ENCODE data around the gene ERC1. TPM values are rescaled to one million over a fixed set of nuclear protein-coding genes. Genes with fewer than 3 reads are reported as not detected.

ERC1 gene
- total and polyA plus RNA-seq, 2 of the 4 experiments (the other 2 are of a cell fraction): 11.6 to 25.6 TPM

DNA sequence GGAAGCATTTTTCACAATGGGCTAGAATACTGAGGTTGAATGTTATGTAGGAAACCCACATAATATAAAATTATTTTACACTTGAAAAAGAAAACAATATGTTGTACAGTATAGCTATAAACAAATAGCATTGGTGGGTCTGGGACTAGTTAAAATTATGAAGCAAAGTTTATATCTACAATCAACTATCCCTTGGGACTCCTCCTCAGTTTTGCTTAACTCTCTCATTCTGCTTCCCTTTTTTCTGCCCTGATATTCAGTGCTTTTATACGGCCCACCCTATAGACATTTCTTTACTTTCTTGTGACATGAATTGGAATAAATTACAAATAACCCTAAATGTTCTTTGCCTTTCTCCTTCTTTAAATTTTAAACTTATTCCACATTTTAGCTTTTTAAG lies 302.9 kb downstream of the ERC1 start:
- WGBS, 2 experiments (ENCODE audit: extremely low coverage in 2 of 2, insufficient read length in 1 of 2): no CpG with 5 or more reads among the region's 1 CpG
- dilution Hi-C loops (cut with HindIII; ENCODE audit: low sequenced_read_pairs, unreplicated experiment): no loop called here
- BruUV-seq (replicated peaks): no TSS peak
- Histone ChIP-seq H3K9me1 (ENCODE audit: insufficient read depth, low read length) (0 out of 2 replicates have a peak, but pooled peaks cover 2% of the 10 kb centered on the region), H3K27me3 (ENCODE audit: control insufficient read depth, insufficient read depth, low read length) (no peaks in the 10 kb centered on the region), H3K4me3 (ENCODE audit: insufficient read depth, low read depth, low read length) (no peak overlapping the region), H2BK5ac (ENCODE audit: low read depth, low read length, poor library complexity, severe bottlenecking) (no peak overlapping the region), H4K20me1 (ENCODE audit: insufficient read depth, low read length) (no peaks in the 10 kb centered on the region), H3K27ac (ENCODE audit: insufficient read depth, low read length) (no peak overlapping the region), H3K4ac (ENCODE audit: low read depth, low read length) (no peak overlapping the region), H2BK15ac (ENCODE audit: low read depth, low read length) (no peak overlapping the region), H3K4me1 (ENCODE audit: control insufficient read depth, insufficient read depth, low read length) (no peaks in the 10 kb centered on the region), H3K9me3 (ENCODE audit: control insufficient read depth, insufficient read depth, low read length) (no peaks in the 10 kb centered on the region), H3K79me1 (ENCODE audit: low read depth in 1 of 2, low read length in 2 of 2) (no peaks in the 10 kb centered on the region), H3K56ac (ENCODE audit: extremely low read depth, insufficient read depth, low read length) (no peak overlapping the region), H2BK120ac (ENCODE audit: low read depth, low read length) (no peak overlapping the region), H2AFZ (replicated peaks; ENCODE audit: low read length, poor library complexity) (no peak overlapping the region), H3K9ac (ENCODE audit: low read depth, low read length) (no peak overlapping the region), H4K91ac (ENCODE audit: insufficient read depth, low read depth, low read length) (no peak overlapping the region), H4K5ac (ENCODE audit: low read depth, low read length) (no peak overlapping the region), H3K14ac (replicated peaks; ENCODE audit: low read depth, low read length) (no peak overlapping the region), H2AK9ac (replicated peaks; ENCODE audit: low read depth, low read length, poor library complexity) (no peak overlapping the region), H2AK5ac (ENCODE audit: low read depth, low read length) (no peak overlapping the region), H3K23ac (ENCODE audit: low read depth, low read length) (no peak overlapping the region), H2BK20ac (ENCODE audit: low read depth, low read length) (no peak overlapping the region), H4K8ac (ENCODE audit: low read depth in 2 of 2, low read length in 2 of 2) (no peak overlapping the region), H3K4me2 (ENCODE audit: low read depth, low read length) (no peak overlapping the region), H3K18ac (ENCODE audit: low read depth, low read length) (no peak overlapping the region), H3K36me3 (ENCODE audit: control insufficient read depth, insufficient read depth, low read length) (peaks cover 1% of the 10 kb centered on the region; the same call in 1 of the 2 replicates)
- in situ Hi-C loops (cut with MboI; ENCODE audit: low sequenced_read_pairs): no loop called here
- CTCF ChIA-PET: no interaction called here
- POLR2A ChIA-PET (ENCODE audit: unreplicated experiment): no interaction called here
- ATAC-seq (ENCODE audit: low read depth) (no peak), DNase-seq (no peak)
- intact Hi-C loops (cut with micrococcal nuclease): no loop called here
- TF ChIP-seq RAD21 (IDR thresholded peaks at IDR 0.05; ENCODE audit: low read length): no peak
- TF ChIP-seq, protein P1, sequence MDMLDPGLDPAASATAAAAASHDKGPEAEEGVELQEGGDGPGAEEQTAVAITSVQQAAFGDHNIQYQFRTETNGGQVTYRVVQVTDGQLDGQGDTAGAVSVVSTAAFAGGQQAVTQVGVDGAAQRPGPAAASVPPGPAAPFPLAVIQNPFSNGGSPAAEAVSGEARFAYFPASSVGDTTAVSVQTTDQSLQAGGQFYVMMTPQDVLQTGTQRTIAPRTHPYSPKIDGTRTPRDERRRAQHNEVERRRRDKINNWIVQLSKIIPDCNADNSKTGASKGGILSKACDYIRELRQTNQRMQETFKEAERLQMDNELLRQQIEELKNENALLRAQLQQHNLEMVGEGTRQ (IDR thresholded peaks at IDR 0.05; ENCODE audit: low read depth, low read length): no peak
- TF ChIP-seq RCOR1 (IDR thresholded peaks at IDR 0.05; ENCODE audit: insufficient replicate concordance, low read length): no peak
- no peak for TF ChIP-seq MAZ (IDR thresholded peaks at IDR 0.05; ENCODE audit: borderline replicate concordance, low read depth, low read length)
- no peak for TF ChIP-seq MXI1 (IDR thresholded peaks at IDR 0.05; ENCODE audit: borderline replicate concordance, low read depth, low read length)
- TF ChIP-seq CHD1 (IDR thresholded peaks at IDR 0.05; ENCODE audit: low read depth, low read length): no peak
- TF ChIP-seq SMC3 (IDR thresholded peaks at IDR 0.05; ENCODE audit: low read depth, low read length): no peak
